ENCODE measurements around the gene CD2AP.

Gene CD2AP

DNA sequence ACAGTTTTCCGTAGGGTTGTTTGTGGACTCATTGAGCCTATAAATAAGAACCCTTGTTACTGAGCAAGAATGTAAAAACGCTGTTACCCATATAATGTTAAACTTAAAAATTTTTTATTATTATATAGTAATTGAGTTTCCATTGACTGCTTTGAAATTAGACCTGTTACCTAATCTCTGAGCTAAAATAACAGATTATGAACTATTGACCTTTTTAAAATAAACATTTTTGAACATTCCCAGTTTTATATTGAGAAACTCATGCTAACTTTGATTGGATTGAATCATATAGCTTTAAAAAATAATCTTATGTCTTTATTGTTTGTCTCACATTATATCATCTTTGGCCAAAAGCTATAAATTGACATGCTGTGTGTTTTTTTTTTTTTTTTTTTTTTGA lies 95.5 kb downstream of the CD2AP start:
- no peak for DNase-seq

GRCh38 chr6:47574789-47575188 lies 97.2 kb downstream of the CD2AP start:
- no peak for DNase-seq

DNA sequence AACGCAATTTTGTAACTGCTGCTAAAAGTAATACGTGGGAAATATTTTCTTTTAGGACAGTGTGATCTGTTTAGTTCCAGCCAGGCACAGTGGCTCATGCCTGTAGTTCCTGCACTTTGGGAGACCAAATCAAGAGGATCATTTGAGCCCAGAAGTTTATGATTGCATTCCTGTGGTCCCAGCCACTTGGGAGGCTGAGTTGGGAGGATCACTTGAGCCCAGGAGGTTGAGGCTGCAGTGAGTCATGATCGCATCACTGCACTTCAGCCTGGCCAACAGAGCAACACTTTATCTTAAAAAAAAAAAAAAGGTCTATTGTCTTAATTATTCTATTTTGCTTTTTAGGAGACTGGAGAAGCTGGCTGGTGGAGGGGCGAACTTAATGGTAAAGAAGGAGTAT lies 101.5 kb downstream of the CD2AP start:
- no peak for DNase-seq

DNA sequence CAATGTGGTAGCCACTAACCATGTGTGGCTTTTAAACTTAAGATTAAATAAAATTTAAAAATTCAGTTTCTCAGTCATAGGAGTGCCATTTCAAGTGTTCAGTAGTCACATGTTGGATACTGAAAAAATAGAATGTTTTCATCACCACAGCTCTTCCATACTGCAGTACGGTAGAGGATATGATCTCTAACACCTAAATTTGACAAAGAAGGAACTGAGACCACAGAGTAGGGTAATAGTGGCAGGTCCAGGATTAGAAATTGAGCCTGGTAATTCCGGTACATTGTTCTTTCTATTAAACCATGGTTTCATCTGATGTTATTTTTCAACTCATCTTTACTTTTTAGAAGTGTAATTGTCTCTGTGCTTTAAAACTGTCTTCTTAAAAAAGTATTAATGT lies 104.0 kb downstream of the CD2AP start:
- DNase-seq: no peak

DNA sequence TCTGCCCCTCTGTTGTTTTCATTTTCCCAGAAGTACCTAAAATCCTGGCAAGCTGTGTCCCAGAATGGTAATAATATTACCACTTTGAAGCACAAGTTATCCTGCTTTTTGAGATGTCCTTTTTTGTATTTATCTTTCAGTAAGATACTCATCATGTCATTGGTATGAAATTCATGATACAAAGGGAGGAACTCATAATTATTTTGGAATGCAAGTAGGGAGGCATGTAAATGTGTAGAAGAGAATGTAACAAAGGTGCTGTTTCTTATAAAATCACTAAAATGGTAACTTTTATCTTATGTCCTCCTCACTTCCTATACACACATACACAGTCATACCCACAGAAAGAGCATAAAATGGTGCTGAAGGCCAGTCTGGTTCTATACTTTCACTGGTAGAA lies 109.9 kb downstream of the CD2AP start:
- DNase-seq: no peak

DNA sequence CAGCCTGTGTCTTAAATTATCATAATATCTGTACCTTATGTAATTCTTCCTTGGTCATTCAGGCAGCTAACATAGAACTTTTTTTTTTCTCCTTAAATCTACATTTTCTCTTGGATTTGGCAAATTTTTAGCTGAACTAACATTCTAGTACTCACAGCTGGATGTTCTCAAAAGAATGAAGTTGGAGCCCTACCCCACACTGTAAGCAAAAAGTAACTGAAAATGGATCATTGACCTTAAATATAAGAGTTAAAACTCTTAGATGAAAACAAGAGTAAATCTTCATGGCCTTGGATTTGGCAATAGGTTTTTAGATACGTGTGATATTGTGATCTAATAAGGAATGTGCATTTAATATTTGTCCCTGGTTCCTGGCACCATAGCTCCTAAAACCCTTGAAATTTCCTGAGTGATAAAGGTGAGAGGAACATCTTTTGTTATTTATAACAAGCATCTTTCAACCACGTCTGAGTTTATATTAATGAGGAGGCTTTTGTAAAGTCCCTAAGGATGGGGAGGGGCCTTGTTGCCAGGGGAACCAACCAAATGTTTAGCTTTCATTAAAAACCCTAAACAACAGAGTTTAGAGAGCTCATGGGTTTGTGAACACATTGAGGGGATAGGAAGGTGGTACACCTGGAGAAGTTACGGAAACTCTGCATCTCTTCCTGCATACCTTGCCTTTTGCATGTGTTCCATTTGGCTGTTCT lies 114.7 kb downstream of the CD2AP start:
- peak; percentile 7 for DNase-seq

- no peak for DNase-seq
Observed at GRCh38 chr6:47593979-47594378, 116.4 kb downstream of the CD2AP start.

GRCh38 chr6:47595785-47596184 lies 118.2 kb downstream of the CD2AP start:
- DNase-seq: no peak

- DNase-seq: no peak
Observed at GRCh38 chr6:47598367-47598766, 120.8 kb downstream of the CD2AP start.

DNA sequence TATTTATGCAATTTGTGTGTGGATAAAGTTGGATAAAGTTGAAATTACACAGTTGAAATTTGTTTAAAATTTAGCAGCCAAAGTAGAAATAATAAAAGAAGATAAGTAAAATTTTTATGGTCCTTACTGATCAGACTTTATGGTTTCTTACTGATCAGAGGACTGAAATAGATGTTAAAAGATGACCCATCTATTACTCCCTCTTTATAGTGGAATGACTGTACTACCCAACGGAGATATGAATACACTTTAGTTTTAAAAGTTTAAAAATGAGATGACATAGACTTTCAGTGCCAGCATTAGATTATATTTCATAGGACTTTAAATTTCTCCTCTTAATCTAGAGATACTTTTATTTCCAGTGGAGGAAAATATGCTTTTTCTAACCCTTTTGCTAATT lies 121.9 kb downstream of the CD2AP start:
- no peak for DNase-seq

DNA sequence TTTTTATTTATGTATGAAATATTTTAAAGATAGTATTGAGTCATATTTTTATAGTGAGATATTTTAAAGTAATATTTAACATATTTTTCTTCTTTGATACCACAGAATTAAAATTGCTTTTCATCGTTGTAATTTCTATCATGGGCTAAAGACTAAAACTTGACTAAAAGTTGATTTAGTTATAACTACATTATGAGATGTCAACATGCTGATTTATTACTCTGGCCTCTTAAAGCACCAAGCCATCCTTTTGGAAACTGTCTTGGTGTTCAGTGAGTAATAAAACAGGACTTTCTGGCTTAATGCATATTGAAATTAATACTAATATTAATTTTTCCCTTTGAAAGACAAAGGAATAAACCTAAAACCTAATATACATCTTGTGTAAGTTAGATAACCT lies 125.6 kb downstream of the CD2AP start:
- no peak for DNase-seq

DNA sequence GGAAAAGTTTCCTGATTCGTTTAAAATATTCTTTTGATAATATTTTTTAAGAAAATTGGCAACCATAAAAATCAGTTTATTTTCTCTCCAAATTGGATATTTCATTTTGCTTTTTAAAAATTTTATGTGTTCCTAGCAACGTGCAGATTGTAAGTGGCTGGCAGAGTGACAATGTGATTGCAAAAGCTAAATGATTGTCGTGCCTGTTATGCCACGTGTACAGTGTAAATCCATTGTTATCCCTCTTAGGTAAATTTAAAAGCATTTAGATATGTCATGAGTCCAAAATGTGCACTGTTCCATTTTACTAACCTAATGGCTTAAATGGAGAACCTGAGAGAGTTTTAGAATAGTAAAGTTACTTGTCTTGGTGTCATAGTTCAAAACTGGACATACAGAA lies 126.4 kb downstream of the CD2AP start:
- no peak for DNase-seq

DNA sequence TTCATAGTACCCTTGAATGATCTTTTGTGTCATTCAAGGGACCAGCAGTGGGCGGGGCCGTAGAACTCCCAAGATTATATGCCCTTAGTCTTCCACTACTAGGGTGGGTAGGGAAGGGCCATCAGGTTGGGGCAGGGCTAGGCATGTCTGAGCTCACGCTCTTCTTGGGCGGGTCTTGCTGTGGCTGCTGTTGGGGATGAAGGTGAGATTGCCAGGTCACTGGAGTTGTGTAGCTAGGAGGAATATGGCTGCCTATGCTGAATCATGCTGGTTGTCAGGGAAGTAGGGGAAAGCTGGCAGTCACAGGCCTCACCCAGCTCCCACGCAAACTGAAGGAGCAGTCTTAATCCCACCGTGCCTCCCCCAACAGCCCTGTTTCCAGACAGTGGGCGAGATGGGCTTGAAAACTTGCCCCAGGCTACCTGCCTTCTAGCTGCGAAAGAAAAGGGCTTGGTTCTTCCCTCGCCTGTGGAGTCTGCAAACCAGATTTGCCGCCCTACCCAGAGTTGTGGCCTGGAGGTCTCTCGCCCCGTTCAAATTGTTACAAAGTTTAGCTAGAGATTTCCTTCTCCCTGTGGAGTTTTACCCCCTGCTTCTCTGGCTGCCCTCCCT lies 144.4 kb downstream of the CD2AP start:
- DNase-seq: no peak

GRCh38 chr6:47626782-47627181 lies 149.2 kb downstream of the CD2AP start:
- DNase-seq: no peak

DNA sequence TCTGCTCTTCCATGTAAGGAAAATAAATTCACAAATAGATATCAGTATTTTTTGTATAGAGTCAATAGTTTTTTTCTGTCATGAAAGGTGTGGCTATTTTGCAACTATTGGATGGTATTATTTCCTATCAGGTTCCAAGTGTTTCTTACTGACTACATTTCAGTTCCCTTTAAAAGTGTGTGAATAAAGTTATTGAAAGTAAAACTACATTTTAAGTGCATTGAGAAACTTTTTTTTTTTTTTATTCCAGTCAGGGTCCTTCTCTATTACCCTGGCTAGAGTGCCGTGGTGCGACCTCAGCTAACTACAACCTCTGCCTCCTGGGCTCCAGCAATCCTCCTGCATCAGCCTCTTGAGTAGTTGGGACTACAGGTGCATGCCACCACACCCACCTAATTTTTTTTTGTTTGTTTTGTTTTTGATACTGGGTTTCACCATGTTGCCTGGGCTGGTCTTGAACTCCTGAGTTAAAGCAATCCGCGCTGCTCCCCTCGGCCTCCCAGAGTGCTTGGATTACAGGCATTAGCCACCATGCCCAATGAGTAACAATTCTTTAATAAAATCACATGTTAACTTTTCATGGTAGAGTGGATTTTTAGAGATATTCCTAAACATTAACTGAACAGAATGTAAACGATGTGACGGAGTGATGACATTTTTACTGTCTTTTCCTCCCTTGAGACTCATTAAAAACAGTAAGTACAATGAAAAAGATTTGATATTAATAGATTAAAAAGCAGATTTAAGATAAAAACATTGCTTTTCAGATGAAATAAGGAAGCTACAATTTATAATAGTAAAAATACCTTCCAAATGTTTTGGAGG lies 151.1 kb downstream of the CD2AP start:
- DNase-seq: peak; percentile 26

DNA sequence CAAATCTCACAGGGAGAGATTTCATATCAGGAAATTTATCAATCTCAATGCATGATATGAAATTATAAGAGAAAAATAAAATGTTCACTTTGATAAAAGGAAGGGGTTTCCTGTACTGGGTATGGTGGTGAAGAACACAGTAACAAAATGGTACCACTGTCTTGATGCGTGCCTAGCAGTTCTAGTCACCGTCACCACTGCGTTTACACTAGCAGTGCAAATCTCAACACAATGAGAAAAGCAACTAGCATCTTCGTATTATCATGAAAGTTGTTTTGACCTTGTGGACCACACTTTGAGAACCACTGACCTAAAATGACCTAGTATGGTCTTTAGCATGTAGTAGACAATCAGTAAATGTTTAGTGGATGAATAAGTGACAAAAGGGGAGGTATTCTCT lies 152.4 kb downstream of the CD2AP start:
- no peak for DNase-seq

DNA sequence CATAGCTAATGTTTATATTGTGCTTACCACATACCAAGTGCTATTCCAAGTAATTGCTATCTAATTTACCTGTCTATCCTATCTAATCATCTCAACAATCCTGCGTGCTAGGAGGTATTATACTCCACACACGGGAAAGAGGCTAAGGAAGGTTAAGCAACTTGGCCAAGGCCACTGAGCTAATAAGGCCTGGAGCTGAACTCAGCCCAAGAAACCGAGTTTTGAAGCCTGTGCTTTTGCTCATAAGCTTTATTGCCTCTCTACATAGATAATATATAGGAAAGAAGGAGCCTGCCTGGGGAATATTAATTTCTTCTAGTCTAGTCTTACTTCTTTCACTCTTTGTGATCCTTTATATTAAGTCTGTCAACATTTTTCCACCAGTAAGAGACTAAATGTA lies 153.0 kb downstream of the CD2AP start:
- DNase-seq: peak; percentile 29

GRCh38 chr6:47631269-47631772 lies 153.7 kb downstream of the CD2AP start:
- peak; percentile 78 for DNase-seq

- peak; percentile 43 for DNase-seq
Observed at GRCh38 chr6:47631797-47632196, 154.2 kb downstream of the CD2AP start.

- DNase-seq: peak; percentile 87
Observed at GRCh38 chr6:47633141-47633540, 155.6 kb downstream of the CD2AP start.

- peak; percentile 63 for DNase-seq
Observed at GRCh38 chr6:47634210-47635047, 156.8 kb downstream of the CD2AP start.

DNA sequence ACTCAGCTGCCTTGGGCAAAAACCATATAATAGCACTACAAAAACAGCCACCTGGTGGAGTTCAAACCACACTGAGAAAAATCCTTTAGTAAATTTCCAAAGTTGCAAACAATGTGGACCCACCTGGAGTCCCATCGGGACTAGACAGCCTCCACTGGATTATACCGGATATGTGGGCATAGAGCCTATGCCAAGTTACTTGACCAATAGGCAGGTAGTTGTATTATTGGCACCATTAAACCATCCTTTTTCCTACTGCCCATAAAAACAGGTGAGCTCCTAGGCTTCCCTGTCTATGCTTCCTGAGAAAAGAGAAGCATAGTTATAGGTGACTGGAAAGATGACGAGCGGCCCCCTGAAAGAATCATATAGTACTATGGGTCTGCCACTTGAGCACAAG lies 169.1 kb downstream of the CD2AP start:
- DNase-seq: peak; percentile 24

DNA sequence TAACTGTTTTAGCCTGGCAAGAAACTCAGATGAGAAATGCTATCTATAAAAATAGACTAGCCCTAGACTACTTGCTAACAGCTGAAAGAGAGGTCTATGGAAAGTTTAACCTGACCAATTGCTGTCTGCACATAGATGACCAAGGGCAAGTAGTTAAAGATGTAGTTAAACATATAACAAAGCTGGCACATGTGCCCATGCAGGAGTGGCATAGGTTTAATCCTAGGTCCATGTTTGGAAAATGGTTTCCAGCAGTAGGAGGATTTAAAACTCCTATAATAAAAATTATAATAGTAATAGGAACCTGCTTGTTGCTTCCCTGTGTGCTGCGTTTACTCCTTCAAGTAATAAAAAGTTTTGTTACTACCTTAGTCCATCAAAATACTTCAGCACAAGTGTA lies 169.6 kb downstream of the CD2AP start:
- DNase-seq: no peak

Data from NCI-H69 (cell line).